HEK293 (cell line): Measurements from ENCODE around the gene ME2.

Experiments
- HOXA7 ChIP-seq: sonication (generic); formaldehyde crosslinking; IDR thresholded peaks from 2 replicates; pipeline ENCODE4 v1.8.1; 2022; ENCODE audit warnings: missing genetic modification reagents, borderline replicate concordance
- KLF7 ChIP-seq: fragments of 450-650 bp; formaldehyde crosslinking; IDR thresholded peaks from 2 replicates; pipeline ENCODE4 v1.5.1; 2016; ENCODE audit warnings: missing biosample characterization, missing genetic modification characterization, borderline replicate concordance
- RBAK ChIP-seq: fragments of 450-650 bp; formaldehyde crosslinking; IDR thresholded peaks from 2 replicates; pipeline ENCODE4 v1.5.1; 2016; ENCODE audit warnings: missing biosample characterization, missing genetic modification characterization
- ZNF16 ChIP-seq: fragments of 450-650 bp; formaldehyde crosslinking; IDR thresholded peaks from 2 replicates; pipeline ENCODE4 v1.5.1; 2016; ENCODE audit warnings: low read depth, missing biosample characterization, missing genetic modification characterization
- ZNF169 ChIP-seq: fragments of 450-650 bp; formaldehyde crosslinking; IDR thresholded peaks from 2 replicates; pipeline ENCODE4 v1.5.1; 2016; ENCODE audit warnings: missing biosample characterization, missing genetic modification characterization
- ZNF223 ChIP-seq: fragments of 450-650 bp; formaldehyde crosslinking; IDR thresholded peaks from 2 replicates; pipeline ENCODE4 v1.5.1; 2016; ENCODE audit warnings: missing biosample characterization, missing genetic modification characterization
- ZNF324 ChIP-seq: fragments of 450-650 bp; formaldehyde crosslinking; IDR thresholded peaks from 2 replicates; pipeline ENCODE4 v1.5.1; 2016; ENCODE audit warnings: missing biosample characterization, missing genetic modification characterization
- ZNF423 ChIP-seq: fragments of 450-650 bp; formaldehyde crosslinking; IDR thresholded peaks from 2 replicates; pipeline ENCODE4 v1.5.1; 2016; ENCODE audit warnings: missing biosample characterization, missing genetic modification characterization
- ZNF501 ChIP-seq: fragments of 450-650 bp; formaldehyde crosslinking; IDR thresholded peaks from 2 replicates; pipeline ENCODE4 v1.5.1; 2016; ENCODE audit warnings: missing biosample characterization, missing genetic modification characterization
- ZNF549 ChIP-seq: fragments of 450-650 bp; IDR thresholded peaks from 2 replicates; pipeline ENCODE4 v1.5.1; 2018; ENCODE audit warnings: missing biosample characterization, missing genetic modification characterization, mild to moderate bottlenecking, inconsistent platforms, moderate library complexity
- ZNF560 ChIP-seq: fragments of 450-650 bp; formaldehyde crosslinking; IDR thresholded peaks from 2 replicates; pipeline ENCODE4 v1.5.1; 2017; ENCODE audit warnings: missing biosample characterization, missing genetic modification characterization, borderline replicate concordance
- ZNF596 ChIP-seq: fragments of 450-650 bp; IDR thresholded peaks from 2 replicates; pipeline ENCODE4 v1.5.0; 2018; ENCODE audit warnings: missing biosample characterization, mild to moderate bottlenecking, missing genetic modification characterization, moderate library complexity
- ZNF600 ChIP-seq: fragments of 450-650 bp; formaldehyde crosslinking; IDR thresholded peaks from 2 replicates; pipeline ENCODE4 v1.5.1; 2016; ENCODE audit warnings: missing biosample characterization, missing genetic modification characterization
- ZNF623 ChIP-seq: fragments of 450-650 bp; formaldehyde crosslinking; IDR thresholded peaks from 2 replicates; pipeline ENCODE4 v1.5.1; 2016; ENCODE audit warnings: missing biosample characterization, missing genetic modification characterization
- ZNF660 ChIP-seq: fragments of 450-650 bp; IDR thresholded peaks from 2 replicates; pipeline ENCODE4 v1.5.1; 2018; ENCODE audit warnings: missing biosample characterization, mild to moderate bottlenecking, missing genetic modification characterization
- ZNF664 ChIP-seq: fragments of 450-650 bp; formaldehyde crosslinking; IDR thresholded peaks from 2 replicates; pipeline ENCODE4 v1.5.1; 2016; ENCODE audit warnings: missing biosample characterization, missing genetic modification characterization
- ZNF768 ChIP-seq: fragments of 450-650 bp; formaldehyde crosslinking; IDR thresholded peaks from 2 replicates; pipeline ENCODE4 v1.5.1; 2018; ENCODE audit warnings: missing biosample characterization, mild to moderate bottlenecking, missing genetic modification characterization
- ZSCAN23 ChIP-seq: fragments of 450-650 bp; formaldehyde crosslinking; IDR thresholded peaks from 2 replicates; pipeline ENCODE4 v1.5.1; 2016; ENCODE audit warnings: missing biosample characterization, missing genetic modification characterization
- TF ChIP-seq, protein P1 (sequence below): fragments of 450-650 bp; formaldehyde crosslinking; IDR thresholded peaks from 2 replicates; pipeline ENCODE4 v1.5.1; 2017; ENCODE audit warnings: missing biosample characterization, missing genetic modification characterization
- TF ChIP-seq, protein P2 (sequence below): fragments of 450-650 bp; formaldehyde crosslinking; IDR thresholded peaks from 2 replicates; pipeline ENCODE4 v1.5.1; 2016; ENCODE audit warnings: missing biosample characterization, missing genetic modification characterization
- TF ChIP-seq, protein P3 (sequence below): fragments of 450-650 bp; formaldehyde crosslinking; IDR thresholded peaks from 2 replicates; pipeline ENCODE4 v1.5.1; 2016; ENCODE audit warnings: missing biosample characterization, missing genetic modification characterization
- TF ChIP-seq, protein P4 (sequence below): fragments of 450-650 bp; formaldehyde crosslinking; IDR thresholded peaks from 2 replicates; pipeline ENCODE4 v1.5.1; 2016; ENCODE audit warnings: missing biosample characterization, missing genetic modification characterization
- TF ChIP-seq, protein P5 (sequence below): fragments of 450-650 bp; formaldehyde crosslinking; IDR thresholded peaks from 2 replicates; pipeline ENCODE4 v1.5.1; 2016; ENCODE audit warnings: missing biosample characterization, missing genetic modification characterization
- TF ChIP-seq, protein P6 (sequence below): fragments of 450-650 bp; formaldehyde crosslinking; optimal IDR thresholded peaks from 2 replicates; pipeline ENCODE3; 2016; ENCODE audit warnings: missing biosample characterization, mild to moderate bottlenecking, missing genetic modification characterization
- TF ChIP-seq, protein P7 (sequence below): fragments of 450-650 bp; formaldehyde crosslinking; IDR thresholded peaks from 2 replicates; pipeline ENCODE4 v1.5.1; 2016; ENCODE audit warnings: missing biosample characterization, missing genetic modification characterization

Gene ME2

DNA sequence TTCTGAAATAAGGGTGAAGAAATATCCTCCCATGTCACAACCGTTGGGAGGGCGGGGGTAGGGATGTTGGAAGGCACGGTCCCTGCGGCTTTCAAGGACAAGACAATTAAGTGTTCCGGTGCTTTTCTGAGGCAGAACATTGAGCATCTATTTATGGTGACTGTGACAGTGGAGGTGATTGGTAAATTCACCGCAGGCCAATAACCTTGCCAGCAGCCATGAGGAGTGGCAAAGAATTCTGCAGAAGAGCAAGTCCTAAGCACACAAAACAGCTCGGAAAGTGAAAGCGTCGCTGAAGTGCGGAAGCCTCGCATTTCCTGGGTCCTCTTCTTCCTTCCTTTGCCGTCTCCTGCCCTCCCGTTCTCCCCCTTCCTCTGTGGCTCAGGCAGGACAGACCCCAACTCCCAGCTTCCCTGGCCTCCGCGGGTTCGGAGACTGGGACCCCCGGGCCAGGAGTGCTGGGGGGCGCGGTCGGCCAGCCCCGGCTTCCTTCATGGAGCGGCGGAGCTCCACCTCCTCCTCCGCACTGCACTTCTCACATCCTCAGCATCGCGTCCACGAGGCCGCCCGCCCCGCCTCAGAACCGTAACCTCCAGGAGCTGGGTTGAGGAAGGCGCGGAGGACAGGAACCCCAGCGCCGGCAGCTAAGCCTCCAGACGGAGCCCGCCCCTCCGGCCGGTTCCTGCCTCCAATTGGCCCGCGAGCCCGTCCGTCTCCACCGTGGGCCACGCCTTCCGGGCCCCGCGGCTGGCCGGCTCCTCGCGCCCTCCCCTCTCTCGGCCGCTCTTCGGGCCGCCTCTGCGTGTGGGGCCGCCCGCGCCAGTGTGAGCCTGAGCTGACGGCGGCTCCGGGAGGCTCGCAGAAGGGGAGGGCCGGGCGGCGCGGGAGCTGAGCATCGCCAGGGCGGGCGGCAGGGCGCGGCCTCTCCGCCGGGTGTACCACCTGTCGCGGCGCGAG is at the start of gene ME2 (continued):
- peak; percentile 51; the same call in 1 of the 2 replicates for TF ChIP-seq ZSCAN23 (tag by site-specific recombination)
- peak; percentile 86; the same call in 1 of the 2 replicates for TF ChIP-seq KLF7 (tag by site-specific recombination)
- TF ChIP-seq RBAK (tag by site-specific recombination) = no peak
- TF ChIP-seq, protein P1, sequence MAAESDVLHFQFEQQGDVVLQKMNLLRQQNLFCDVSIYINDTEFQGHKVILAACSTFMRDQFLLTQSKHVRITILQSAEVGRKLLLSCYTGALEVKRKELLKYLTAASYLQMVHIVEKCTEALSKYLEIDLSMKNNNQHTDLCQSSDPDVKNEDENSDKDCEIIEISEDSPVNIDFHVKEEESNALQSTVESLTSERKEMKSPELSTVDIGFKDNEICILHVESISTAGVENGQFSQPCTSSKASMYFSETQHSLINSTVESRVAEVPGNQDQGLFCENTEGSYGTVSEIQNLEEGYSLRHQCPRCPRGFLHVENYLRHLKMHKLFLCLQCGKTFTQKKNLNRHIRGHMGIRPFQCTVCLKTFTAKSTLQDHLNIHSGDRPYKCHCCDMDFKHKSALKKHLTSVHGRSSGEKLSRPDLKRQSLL (tag by site-specific recombination) = peak; percentile 79
- peak; percentile 51; the same call in 1 of the 2 replicates for TF ChIP-seq ZNF660 (tag by site-specific recombination)
- TF ChIP-seq, protein P2, sequence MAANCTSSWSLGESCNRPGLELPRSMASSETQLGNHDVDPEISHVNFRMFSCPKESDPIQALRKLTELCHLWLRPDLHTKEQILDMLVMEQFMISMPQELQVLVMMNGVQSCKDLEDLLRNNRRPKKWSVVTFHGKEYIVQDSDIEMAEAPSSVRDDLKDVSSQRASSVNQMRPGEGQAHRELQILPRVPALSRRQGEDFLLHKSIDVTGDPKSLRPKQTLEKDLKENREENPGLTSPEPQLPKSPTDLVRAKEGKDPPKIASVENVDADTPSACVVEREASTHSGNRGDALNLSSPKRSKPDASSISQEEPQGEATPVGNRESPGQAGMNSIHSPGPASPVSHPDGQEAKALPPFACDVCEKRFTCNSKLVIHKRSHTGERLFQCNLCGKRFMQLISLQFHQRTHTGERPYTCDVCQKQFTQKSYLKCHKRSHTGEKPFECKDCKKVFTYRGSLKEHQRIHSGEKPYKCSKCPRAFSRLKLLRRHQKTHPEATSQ = peak; percentile 55; the same call in 1 of the 2 replicates
- TF ChIP-seq, protein P3, sequence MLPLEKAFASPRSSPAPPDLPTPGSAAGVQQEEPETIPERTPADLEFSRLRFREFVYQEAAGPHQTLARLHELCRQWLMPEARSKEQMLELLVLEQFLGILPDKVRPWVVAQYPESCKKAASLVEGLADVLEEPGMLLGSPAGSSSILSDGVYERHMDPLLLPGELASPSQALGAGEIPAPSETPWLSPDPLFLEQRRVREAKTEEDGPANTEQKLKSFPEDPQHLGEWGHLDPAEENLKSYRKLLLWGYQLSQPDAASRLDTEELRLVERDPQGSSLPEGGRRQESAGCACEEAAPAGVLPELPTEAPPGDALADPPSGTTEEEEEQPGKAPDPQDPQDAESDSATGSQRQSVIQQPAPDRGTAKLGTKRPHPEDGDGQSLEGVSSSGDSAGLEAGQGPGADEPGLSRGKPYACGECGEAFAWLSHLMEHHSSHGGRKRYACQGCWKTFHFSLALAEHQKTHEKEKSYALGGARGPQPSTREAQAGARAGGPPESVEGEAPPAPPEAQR (tag by site-specific recombination) = no peak
- TF ChIP-seq, protein P4, sequence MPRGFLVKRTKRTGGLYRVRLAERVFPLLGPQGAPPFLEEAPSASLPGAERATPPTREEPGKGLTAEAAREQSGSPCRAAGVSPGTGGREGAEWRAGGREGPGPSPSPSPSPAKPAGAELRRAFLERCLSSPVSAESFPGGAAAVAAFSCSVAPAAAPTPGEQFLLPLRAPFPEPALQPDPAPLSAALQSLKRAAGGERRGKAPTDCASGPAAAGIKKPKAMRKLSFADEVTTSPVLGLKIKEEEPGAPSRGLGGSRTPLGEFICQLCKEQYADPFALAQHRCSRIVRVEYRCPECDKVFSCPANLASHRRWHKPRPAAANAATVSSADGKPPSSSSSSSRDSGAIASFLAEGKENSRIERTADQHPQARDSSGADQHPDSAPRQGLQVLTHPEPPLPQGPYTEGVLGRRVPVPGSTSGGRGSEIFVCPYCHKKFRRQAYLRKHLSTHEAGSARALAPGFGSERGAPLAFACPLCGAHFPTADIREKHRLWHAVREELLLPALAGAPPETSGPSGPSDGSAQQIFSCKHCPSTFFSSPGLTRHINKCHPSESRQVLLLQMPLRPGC (tag by site-specific recombination) = no peak
- TF ChIP-seq, protein P5, sequence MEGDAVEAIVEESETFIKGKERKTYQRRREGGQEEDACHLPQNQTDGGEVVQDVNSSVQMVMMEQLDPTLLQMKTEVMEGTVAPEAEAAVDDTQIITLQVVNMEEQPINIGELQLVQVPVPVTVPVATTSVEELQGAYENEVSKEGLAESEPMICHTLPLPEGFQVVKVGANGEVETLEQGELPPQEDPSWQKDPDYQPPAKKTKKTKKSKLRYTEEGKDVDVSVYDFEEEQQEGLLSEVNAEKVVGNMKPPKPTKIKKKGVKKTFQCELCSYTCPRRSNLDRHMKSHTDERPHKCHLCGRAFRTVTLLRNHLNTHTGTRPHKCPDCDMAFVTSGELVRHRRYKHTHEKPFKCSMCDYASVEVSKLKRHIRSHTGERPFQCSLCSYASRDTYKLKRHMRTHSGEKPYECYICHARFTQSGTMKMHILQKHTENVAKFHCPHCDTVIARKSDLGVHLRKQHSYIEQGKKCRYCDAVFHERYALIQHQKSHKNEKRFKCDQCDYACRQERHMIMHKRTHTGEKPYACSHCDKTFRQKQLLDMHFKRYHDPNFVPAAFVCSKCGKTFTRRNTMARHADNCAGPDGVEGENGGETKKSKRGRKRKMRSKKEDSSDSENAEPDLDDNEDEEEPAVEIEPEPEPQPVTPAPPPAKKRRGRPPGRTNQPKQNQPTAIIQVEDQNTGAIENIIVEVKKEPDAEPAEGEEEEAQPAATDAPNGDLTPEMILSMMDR (tag by site-specific recombination) = no peak; the same call in 1 of the 2 replicates
- TF ChIP-seq ZNF596 (tag by site-specific recombination) = peak; percentile 56; the same call in 1 of the 2 replicates
- TF ChIP-seq ZNF223 (tag by site-specific recombination) = peak; percentile 54; the same call in 1 of the 2 replicates
- TF ChIP-seq ZNF664 (tag by site-specific recombination) = peak; percentile 96
- TF ChIP-seq, protein P6, sequence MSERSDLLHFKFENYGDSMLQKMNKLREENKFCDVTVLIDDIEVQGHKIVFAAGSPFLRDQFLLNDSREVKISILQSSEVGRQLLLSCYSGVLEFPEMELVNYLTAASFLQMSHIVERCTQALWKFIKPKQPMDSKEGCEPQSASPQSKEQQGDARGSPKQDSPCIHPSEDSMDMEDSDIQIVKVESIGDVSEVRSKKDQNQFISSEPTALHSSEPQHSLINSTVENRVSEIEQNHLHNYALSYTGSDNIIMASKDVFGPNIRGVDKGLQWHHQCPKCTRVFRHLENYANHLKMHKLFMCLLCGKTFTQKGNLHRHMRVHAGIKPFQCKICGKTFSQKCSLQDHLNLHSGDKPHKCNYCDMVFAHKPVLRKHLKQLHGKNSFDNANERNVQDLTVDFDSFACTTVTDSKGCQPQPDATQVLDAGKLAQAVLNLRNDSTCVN (tag by site-specific recombination) = peak; percentile 79
- peak; percentile 98 for TF ChIP-seq ZNF501 (tag by site-specific recombination)
- TF ChIP-seq ZNF560 = no peak
- no peak; the same call in 1 of the 2 replicates for TF ChIP-seq ZNF768 (tag by site-specific recombination)
- TF ChIP-seq ZNF324 (tag by site-specific recombination) = 0 out of 2 replicates have a peak, but pooled peaks have one; percentile 74
- no peak for TF ChIP-seq ZNF549 (tag by site-specific recombination)
- no peak for TF ChIP-seq HOXA7 (CRISPR knock-in tag)
- TF ChIP-seq ZNF623 (tag by site-specific recombination) = 0 out of 2 replicates have a peak, but pooled peaks have one; percentile 27
- TF ChIP-seq ZNF169 (tag by site-specific recombination) = no peak
- peak; percentile 95 for TF ChIP-seq ZNF600 (tag by site-specific recombination)
- TF ChIP-seq, protein P7, sequence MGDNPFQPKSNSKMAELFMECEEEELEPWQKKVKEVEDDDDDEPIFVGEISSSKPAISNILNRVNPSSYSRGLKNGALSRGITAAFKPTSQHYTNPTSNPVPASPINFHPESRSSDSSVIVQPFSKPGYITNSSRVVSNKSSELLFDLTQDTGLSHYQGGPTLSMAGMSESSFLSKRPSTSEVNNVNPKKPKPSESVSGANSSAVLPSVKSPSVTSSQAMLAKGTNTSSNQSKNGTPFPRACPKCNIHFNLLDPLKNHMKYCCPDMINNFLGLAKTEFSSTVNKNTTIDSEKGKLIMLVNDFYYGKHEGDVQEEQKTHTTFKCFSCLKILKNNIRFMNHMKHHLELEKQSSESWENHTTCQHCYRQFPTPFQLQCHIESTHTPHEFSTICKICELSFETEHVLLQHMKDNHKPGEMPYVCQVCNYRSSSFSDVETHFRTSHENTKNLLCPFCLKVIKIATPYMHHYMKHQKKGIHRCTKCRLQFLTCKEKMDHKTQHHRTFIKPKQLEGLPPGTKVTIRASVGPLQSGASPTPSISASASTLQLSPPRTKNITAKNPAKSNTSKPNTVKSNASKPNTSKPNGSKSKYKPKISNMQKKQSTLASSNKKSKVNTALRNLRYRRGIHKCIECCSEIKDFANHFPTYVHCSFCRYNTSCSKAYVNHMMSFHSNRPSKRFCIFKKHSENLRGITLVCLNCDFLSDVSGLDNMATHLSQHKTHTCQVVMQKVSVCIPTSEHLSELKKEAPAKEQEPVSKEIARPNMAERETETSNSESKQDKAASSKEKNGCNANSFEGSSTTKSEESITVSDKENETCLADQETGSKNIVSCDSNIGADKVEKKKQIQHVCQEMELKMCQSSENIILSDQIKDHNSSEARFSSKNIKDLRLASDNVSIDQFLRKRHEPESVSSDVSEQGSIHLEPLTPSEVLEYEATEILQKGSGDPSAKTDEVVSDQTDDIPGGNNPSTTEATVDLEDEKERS (tag by site-specific recombination) = 0 out of 2 replicates have a peak, but pooled peaks have one; percentile 47
- TF ChIP-seq ZNF16 (tag by site-specific recombination) = no peak
- TF ChIP-seq ZNF423 = no peak
- TF ChIP-seq, all 188 proteins: peak for 62
